OCI-LY1 (cell line): ENCODE results near the gene PAPOLA.

Experiments
- CTCF ChIP-seq: fragments of 200-600 bp; sonication (generic), shearing (Covaris generic); IDR thresholded peaks from 2 replicates; pipeline ENCODE4 v1.5.1; 2017; ENCODE audit warnings: mild to moderate bottlenecking, antibody characterized with exemption, low read length, moderate library complexity, mixed read lengths
- EZH2 ChIP-seq: fragments of 200-600 bp; sonication (generic), shearing (Covaris generic); IDR thresholded peaks from 2 replicates; pipeline ENCODE4 v1.8.0; 2017; ENCODE audit warnings: borderline replicate concordance, mixed run types, mild to moderate bottlenecking, antibody characterized with exemption, low read length, moderate library complexity, mixed read lengths

- TF ChIP-seq CTCF (no peak), EZH2 (no peak)
Measured at GRCh38 chr14:96525452-96525851, 23.3 kb downstream of the PAPOLA start.
